Measurements from ENCODE around the gene COIL.

The COIL gene

DNA sequence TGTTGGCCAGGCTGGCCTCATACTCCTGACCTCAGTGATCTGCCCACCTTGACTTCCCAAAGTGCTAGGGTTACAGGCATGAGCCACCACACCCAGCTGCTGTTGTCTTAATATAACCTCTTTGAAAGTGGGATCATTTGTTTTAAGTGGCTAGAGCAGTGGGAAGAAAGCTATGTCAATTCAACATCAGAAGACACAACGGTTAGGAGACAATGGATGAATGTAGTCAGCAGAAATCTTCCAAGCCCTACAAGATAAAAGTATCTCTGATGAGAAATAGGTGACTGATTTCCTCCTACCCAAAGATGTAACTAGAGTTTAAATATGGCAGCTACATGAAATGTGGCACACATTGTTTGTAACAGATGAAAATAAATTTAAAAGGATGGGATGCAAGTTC is 27.0 kb downstream of the COIL start:
- Mint-ChIP-seq H3K27ac (no peak overlapping the region), H3K27me3 (no peaks in the 10 kb centered on the region), H3K9me3 (peaks cover 11% of the 10 kb centered on the region), H3K36me3 (ENCODE audit: low read depth) (peaks cover 76% of the 10 kb centered on the region), H3K4me1 (ENCODE audit: low read depth) (peaks cover 20% of the 10 kb centered on the region), H3K4me3 (no peak overlapping the region)
- DNase-seq = no peak

DNA sequence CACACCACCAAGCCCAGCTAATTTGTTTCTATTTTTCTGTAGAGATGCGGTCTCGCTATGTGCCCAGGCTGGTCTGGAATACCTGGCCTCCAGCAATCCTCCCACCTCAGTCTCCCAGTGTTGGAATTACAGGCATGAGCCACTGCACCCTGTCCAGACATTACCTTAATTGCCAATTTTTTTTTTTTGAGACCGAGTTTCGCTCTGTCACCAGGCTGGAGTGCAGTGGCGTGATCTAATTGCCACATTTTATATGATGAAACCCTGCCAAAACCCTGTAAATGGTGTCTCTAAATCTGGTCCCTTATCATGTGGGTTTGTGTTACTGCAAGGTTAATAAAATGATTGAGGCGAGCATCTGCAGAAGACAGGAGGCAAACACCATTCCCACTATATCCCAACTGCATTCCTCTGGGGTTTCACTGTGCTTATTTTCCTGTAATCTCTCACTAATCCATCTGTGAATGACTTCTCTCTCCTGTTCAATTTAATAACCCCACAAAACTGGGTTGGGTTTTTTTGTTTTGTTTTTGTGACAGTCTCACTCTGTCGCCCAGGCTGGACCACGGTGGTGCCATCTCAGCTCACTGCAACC is 27.6 kb downstream of the COIL start:
- Mint-ChIP-seq H3K36me3 (ENCODE audit: low read depth) (peaks cover 70% of the 10 kb centered on the region), H3K4me1 (ENCODE audit: low read depth) (peaks cover 16% of the 10 kb centered on the region), H3K27me3 (no peaks in the 10 kb centered on the region), H3K27ac (no peak overlapping the region), H3K4me3 (no peak overlapping the region), H3K9me3 (peaks cover 11% of the 10 kb centered on the region)
- no peak for DNase-seq

DNA sequence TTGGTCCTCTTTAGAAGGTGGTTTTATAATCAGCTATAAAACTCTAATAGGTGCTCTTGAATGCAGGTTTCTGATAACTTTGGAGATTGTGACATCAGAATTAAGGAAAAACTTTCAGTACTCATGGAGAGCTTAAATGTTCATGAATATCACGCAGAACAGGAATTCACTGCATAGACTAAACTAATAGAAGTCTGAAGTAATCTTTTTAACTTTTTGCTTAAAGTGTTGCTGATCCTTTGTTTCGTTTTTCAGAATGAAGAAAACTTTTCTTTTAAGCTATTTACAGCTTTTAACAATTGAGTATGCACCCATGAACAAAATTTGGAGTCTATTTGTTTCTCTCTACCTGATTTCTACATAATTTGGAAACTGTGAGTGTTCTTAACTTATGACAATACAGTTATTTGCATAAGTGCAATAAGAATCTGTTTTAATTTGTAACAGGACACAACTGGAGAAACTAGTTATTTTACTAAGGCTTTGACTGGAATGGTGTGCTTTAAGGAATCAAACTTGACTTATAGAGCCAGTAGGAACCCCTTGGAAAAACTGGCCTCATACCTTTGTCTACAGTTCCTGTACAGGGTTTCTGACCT is 30.0 kb downstream of the COIL start:
- Mint-ChIP-seq H3K9me3 (peaks cover 11% of the 10 kb centered on the region), H3K4me3 (no peak overlapping the region), H3K27ac (no peak overlapping the region), H3K27me3 (no peaks in the 10 kb centered on the region), H3K36me3 (ENCODE audit: low read depth) (peaks cover 46% of the 10 kb centered on the region), H3K4me1 (ENCODE audit: low read depth) (peaks cover 5% of the 10 kb centered on the region)
- DNase-seq = no peak

DNA sequence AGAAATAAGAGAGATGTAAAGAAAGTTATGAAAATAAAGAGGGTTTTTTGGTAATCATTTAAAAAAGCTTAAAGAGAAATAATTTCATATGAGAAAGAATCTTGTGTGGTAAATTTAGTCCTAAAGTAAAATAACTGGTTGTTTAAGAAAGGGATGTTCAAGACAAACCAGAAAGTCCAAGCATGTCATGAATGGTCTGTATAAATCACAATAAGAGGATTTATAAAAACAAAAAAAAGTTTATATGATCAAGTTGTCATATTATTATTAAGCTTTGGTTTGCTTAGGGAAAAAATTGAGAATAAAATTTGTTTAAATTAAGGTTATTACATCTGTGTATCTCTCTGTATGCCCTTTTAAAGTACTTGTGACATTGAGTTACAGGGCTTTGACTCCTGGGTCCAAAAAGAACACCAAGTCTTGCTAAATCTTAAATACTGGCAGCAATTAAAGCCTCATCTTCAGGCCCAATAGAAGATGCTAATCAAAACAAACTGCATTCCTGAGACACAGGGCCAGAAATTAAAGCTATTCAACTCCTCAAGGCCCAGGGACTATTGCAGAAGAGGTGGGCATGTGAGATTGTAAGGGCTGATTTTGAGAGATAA is 31.4 kb downstream of the COIL start:
- no peak for DNase-seq
- Mint-ChIP-seq H3K4me1 (ENCODE audit: low read depth) (peaks cover 4% of the 10 kb centered on the region), H3K36me3 (ENCODE audit: low read depth) (peaks cover 34% of the 10 kb centered on the region), H3K9me3 (peaks cover 11% of the 10 kb centered on the region), H3K4me3 (no peak overlapping the region), H3K27ac (no peak overlapping the region), H3K27me3 (no peaks in the 10 kb centered on the region)

DNA sequence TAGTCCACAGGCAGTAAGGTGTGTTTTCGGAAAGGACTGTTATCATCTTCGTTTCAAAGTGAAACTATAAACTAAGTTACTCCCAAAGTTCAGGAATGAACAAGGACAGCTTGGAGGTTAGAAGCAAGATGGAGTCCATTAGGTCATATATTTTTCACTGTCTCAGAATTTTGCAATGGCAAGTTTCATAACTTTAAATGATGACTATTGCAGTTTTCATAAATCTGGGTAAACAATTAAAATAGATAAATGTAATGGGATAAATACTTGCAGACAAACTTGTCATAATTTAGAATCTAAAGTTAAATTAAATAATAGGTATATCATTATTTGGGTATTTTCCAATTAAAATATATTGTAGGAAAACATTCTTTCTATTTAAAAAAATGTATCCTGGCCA is 32.3 kb downstream of the COIL start:
- Mint-ChIP-seq H3K4me1 (ENCODE audit: low read depth) (no peaks in the 10 kb centered on the region), H3K27me3 (no peaks in the 10 kb centered on the region), H3K4me3 (no peak overlapping the region), H3K36me3 (ENCODE audit: low read depth) (peaks cover 26% of the 10 kb centered on the region), H3K27ac (no peak overlapping the region), H3K9me3 (peaks cover 11% of the 10 kb centered on the region)
- no peak for DNase-seq

DNA sequence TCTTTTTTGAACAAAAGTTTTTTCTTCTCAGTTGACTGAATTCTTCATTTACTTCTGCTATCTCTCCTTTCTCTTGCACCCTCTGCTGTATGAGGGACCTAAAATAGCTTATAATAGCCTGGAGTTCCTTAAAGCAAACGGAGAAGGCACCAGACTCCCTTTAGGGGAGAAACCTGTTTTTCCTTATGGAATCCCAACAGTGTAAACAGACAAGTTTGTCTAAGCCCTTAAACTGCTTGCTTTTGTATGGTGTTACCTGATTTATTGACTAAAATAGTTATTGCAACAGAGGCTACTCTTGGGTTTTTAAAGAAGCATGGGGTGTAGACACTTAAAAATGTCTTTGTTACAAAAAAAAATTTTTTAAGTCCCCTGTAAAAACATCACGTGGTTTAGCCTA is 34.1 kb downstream of the COIL start:
- Mint-ChIP-seq H3K27ac (no peak overlapping the region), H3K27me3 (no peaks in the 10 kb centered on the region), H3K9me3 (peaks cover 11% of the 10 kb centered on the region), H3K4me1 (ENCODE audit: low read depth) (no peaks in the 10 kb centered on the region), H3K4me3 (no peak overlapping the region), H3K36me3 (ENCODE audit: low read depth) (peaks cover 17% of the 10 kb centered on the region)
- DNase-seq = no peak

DNA sequence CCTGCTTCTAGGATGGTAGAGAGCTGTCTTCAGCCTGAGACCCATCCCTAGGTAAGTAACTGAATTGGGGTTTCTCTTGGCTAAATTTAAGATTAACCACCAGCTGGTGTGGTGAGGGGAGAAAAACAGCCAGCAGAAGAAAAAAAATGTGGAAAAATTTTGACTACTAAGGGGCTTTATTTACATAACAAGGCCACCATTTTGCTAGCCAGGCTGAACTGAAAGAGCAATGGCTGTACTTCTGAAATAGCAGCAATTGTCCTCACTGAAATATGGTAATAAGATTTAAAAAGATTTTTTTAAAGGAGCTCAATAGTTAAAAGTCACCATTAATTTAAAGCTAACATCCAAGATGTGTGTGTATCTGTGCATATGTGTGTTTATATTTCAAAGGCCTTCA is 34.6 kb downstream of the COIL start:
- no peak for DNase-seq
- H3K27ac Mint-ChIP-seq = no peak overlapping the region

DNA sequence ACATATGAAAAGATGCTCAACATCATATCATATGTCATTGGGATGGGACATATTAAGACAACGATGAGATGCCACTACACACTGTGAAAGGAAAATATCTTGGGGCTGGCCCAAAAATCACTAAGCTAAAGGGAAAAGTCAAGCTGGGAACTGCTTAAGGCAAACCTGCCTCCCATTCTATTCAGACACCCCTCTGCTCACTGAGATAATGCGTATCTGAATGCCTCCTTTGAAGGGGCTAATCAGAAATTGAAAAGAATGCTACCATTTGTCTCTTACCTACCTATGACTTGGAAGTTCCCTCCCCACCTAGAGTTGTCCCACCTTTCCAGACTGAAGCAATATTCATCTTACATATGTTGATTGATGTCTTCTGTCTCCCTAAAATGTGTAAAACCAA is 35.8 kb downstream of the COIL start:
- no peak for DNase-seq
- Mint-ChIP-seq H3K27me3 (no peaks in the 10 kb centered on the region), H3K36me3 (ENCODE audit: low read depth) (peaks cover 6% of the 10 kb centered on the region), H3K9me3 (peaks cover 3% of the 10 kb centered on the region), H3K27ac (no peak overlapping the region), H3K4me3 (no peak overlapping the region), H3K4me1 (ENCODE audit: low read depth) (no peaks in the 10 kb centered on the region)

More for the DNA sequence above, 34.6 kb downstream of the COIL start:
- H3K4me1 Mint-ChIP-seq (ENCODE audit: low read depth) = no peaks in the 10 kb centered on the region
- H3K36me3 Mint-ChIP-seq (ENCODE audit: low read depth) = peaks cover 16% of the 10 kb centered on the region
- peaks cover 11% of the 10 kb centered on the region for H3K9me3 Mint-ChIP-seq
- no peak overlapping the region for H3K4me3 Mint-ChIP-seq
- no peaks in the 10 kb centered on the region for H3K27me3 Mint-ChIP-seq

DNA sequence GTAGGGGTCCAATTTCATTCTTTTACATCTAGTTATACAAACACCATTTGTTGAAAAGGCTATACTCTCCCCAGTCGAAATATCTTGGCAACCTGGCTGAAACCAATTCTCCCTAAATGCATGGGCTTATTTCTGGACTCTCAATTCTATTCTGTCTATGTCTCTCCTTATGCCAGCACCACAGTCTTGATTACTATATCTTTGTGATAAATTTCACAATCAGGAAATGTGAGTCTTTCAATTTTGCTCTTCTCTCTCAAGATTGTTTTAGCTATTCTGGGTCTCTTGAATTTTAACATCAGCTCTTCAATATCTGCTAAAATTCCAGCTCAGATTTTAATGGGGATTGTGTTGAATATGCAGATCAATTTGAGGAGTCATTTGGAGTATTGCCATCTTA is 41.1 kb downstream of the COIL start:
- H3K4me3 Mint-ChIP-seq = no peak overlapping the region
- peaks cover 43% of the 10 kb centered on the region for H3K4me1 Mint-ChIP-seq (ENCODE audit: low read depth)
- H3K27me3 Mint-ChIP-seq = no peaks in the 10 kb centered on the region
- peaks cover 7% of the 10 kb centered on the region for H3K36me3 Mint-ChIP-seq (ENCODE audit: low read depth)
- peak overlapping the region; percentile 72 for H3K27ac Mint-ChIP-seq
- no peak for DNase-seq
- H3K9me3 Mint-ChIP-seq = peaks cover 14% of the 10 kb centered on the region

DNA sequence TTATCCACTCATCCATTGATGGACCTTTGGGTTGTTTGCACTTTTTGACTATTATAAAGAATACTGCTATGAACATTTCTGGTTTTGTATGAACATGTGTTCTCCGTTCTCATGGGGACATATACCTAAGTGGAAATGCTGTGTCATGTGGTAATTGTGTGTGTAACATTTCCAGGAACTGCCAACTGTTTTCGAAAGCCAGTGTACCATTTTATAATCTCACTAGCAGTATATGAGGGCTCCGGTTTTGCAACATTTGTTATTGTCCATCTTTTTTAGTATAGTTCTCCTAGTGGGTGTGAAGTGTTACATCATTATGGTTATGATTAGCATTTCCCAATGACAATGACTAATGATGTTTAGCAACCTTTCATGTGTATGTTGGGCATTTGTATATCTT is 41.9 kb downstream of the COIL start:
- H3K4me1 Mint-ChIP-seq (ENCODE audit: low read depth) = peaks cover 47% of the 10 kb centered on the region
- H3K4me3 Mint-ChIP-seq = no peak overlapping the region
- DNase-seq = no peak

DNA sequence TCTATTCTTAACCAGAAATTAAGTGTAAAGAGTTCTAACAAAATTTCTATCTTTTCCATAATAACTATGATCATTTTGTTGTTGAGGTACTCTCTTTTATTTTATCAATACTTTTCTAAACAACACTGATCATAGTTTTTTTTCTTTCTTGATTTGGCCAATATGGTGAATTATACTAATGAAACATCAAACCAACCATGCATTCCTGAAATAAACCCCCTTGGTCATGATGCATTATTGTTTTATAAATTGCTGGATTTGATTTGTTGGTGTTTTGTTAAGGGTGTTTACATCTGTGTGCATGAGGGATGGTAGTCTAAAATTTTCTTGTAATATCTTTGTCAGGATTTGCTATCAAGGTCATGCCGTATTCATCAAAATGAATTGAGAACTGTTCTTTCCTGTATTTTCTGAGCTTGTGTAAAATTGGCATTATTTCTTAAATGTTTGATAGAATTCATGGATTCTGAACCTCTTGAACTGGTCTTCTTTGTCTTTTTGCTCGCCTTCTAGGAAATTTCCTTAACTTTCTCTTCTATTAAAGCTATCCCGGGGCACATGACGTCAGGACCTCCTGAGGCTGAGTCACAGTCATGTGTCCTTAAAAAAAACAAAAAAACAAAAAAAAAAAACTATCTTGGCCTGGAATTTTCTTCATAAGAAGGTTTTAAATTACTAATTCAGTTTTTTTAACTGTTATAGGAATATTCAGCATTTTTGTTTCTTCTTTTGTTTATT is 43.1 kb downstream of the COIL start:
- Mint-ChIP-seq H3K4me1 (ENCODE audit: low read depth) (peaks cover 47% of the 10 kb centered on the region), H3K4me3 (no peak overlapping the region), H3K36me3 (ENCODE audit: low read depth) (peaks cover 21% of the 10 kb centered on the region), H3K27ac (no peak overlapping the region), H3K27me3 (no peaks in the 10 kb centered on the region), H3K9me3 (peaks cover 14% of the 10 kb centered on the region)
- no peak for DNase-seq

More for the DNA sequence above, 41.9 kb downstream of the COIL start:
- H3K27me3 Mint-ChIP-seq = no peaks in the 10 kb centered on the region
- peak overlapping the region; percentile 72 for H3K27ac Mint-ChIP-seq
- H3K36me3 Mint-ChIP-seq (ENCODE audit: low read depth) = peaks cover 12% of the 10 kb centered on the region
- peaks cover 14% of the 10 kb centered on the region for H3K9me3 Mint-ChIP-seq

DNA sequence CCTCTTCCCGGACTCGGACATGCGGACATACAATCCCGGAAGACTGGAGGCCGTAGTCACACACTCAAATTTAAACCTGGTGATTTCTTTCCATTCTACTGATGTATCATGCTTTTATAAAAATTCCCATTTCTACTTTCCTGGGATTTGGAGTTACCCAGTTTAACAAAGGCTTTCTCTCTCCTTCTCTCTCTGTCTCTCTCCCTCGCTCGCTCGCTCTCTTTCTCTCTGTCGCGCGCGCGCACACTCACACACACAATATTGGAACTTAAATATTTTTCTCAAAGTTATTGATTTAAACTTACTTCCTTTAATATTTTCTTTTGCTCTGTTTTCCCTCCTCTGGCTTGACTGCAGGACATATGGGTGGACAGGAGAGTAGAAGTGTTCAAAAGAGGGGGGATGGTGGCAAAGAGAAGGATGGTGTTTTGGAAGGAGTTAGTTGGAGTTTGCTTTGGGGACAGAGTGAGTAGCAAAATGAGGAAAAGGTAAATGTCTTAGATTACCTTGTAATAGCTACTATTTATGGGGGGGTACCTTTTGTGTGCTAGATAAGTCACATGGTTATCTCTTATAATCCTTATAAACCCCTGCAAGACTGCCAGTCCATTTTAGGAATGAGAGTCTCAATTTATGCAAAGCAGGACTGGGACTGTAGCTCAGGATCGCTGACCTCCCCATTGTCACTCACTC is 46.1 kb downstream of the COIL start:
- Mint-ChIP-seq H3K27me3 (no peaks in the 10 kb centered on the region), H3K27ac (peak overlapping the region; percentile 94), H3K36me3 (ENCODE audit: low read depth) (peaks cover 48% of the 10 kb centered on the region), H3K4me1 (ENCODE audit: low read depth) (peaks cover 70% of the 10 kb centered on the region), H3K9me3 (peaks cover 14% of the 10 kb centered on the region), H3K4me3 (peak overlapping the region; percentile 93)
- no peak for DNase-seq

DNA sequence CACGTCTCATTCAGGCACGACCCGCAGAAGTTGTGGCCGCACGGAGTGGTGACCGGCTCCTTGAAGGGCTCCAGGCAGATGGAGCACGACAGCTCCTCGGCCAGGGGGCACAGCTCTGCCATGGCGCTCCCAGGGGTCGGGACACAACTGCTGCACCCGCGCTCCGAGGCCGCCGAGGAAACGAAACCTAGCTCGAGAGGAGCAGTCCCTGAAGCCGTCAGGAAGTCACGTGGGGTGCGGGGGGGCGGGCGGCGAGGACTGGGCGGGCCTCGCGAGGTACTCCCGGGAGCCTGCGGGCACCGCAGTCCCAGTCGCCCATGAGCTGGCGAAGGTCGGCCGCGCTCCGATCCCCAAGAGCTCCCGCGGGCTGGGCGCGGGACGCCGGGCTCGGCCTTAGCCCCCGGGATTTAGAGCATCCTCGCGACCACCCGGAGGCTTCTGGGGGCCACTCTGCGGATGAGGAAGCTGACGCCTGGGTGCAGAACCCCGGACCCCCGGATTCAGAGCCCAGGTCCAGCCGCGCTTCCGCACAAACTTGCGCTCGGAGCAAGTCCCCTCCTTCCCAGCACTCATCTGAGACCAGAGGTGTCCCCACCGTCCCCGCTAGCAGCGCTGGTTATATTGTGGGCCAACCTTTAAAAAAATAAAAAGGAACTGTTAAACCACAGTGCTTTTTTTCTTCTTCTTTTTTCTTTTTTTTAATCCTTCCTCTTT is 46.8 kb downstream of the COIL start, which contains the start of gene TRIM25:
TRIM25 (minus strand) TSS at position 183 of the 714 bp plus-strand sequence; CDS start at position 122, 61 bp downstream.
- H3K27ac Mint-ChIP-seq = peak within 1 kb of the TSS; percentile 96
- H3K4me1 Mint-ChIP-seq (ENCODE audit: low read depth) = peaks cover 68% of the 10 kb centered on the region
- H3K36me3 Mint-ChIP-seq (ENCODE audit: low read depth) = peaks cover 52% of the 10 kb centered on the region
- peaks cover 12% of the 10 kb centered on the region for H3K9me3 Mint-ChIP-seq
- no peaks in the 10 kb centered on the region for H3K27me3 Mint-ChIP-seq
- DNase-seq = peak; percentile 89
- H3K4me3 Mint-ChIP-seq = peak within 1 kb of the TSS; percentile 93

DNA sequence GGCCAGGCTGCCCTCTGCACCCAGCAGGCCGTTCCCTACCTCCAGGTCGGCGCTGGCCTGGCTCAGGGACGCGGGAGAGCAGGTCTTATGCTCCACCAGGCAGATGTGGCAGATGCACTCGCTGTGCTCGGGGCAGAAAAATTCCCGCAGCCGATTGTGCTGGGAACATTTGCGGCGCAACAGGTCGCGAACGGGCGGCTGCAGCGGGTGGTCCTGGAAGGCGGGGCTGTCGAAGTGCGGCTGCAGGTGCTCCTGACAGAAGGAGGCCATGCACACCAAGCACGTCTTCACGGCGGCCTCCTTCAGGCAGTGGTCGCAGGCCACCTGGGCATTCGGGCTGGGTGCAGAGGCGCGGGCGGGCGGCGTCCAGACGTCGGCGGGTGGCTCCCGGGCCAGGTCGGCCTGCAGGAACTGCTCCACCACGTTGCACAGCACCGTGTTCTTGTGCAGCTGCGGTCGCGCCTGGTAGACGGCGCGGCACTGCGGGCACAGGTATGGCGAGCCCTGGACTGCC is 47.4 kb downstream of the COIL start:
- no peak for DNase-seq
- Mint-ChIP-seq H3K4me1 (ENCODE audit: low read depth) (peaks cover 68% of the 10 kb centered on the region), H3K27ac (peak overlapping the region; percentile 96), H3K27me3 (no peaks in the 10 kb centered on the region), H3K36me3 (ENCODE audit: low read depth) (peaks cover 59% of the 10 kb centered on the region), H3K4me3 (peak overlapping the region; percentile 93), H3K9me3 (peaks cover 8% of the 10 kb centered on the region)

All from activated T-cell treated with anti-CD3 and anti-CD28 coated beads, Interleukin-2, amount 50 U/mL, for 24 hours (primary cell).